Liver (tissue), 9 donors: ENCODE measurements around the gene KRTAP10-7. TPM values are rescaled to one million over a fixed set of nuclear protein-coding genes. Genes with fewer than 3 reads are reported as not detected.

Experiments used
- DNase-seq: peaks from one replicate; pipeline ENCODE4 v3.0.0-alpha.2; 2017; ENCODE audit warnings: low spot score
- H3K27ac ChIP-seq, 2 donors: one replicate each; pipeline ENCODE4 v1.7.0; 2013; ENCODE audit warnings: inconsistent platforms in 2 of 2, low read length in 2 of 2, control low read depth in 1 of 2, low read depth in 1 of 2, mild to moderate bottlenecking in 1 of 2
- H3K27me3 ChIP-seq, 4 donors: one replicate each; pipeline versions ENCODE4 v1.6.1 to v1.7.0; 2013; ENCODE audit warnings: low read length in 3 of 4, inconsistent platforms in 1 of 4, mild to moderate bottlenecking in 1 of 4, moderate library complexity in 1 of 4; ENCODE audit not compliant: control insufficient read depth in 4 of 4, insufficient read depth in 4 of 4
- H3K36me3 ChIP-seq, 4 donors: one replicate each; pipeline versions ENCODE4 v1.6.1 to v1.7.0; 2013; ENCODE audit warnings: low read length in 3 of 4, mild to moderate bottlenecking in 3 of 4, low read depth in 1 of 4, moderate library complexity in 1 of 4; ENCODE audit not compliant: control insufficient read depth in 4 of 4, insufficient read depth in 3 of 4
- H3K4me1 ChIP-seq, 4 donors: one replicate each; pipeline versions ENCODE4 v1.6.1 to v1.7.0; 2013; ENCODE audit warnings: low read length in 3 of 4, mild to moderate bottlenecking in 3 of 4, moderate library complexity in 1 of 4; ENCODE audit not compliant: control insufficient read depth in 4 of 4, insufficient read depth in 4 of 4
- H3K4me3 ChIP-seq, 3 donors: one replicate each; pipeline versions ENCODE4 v1.6.1 to v1.7.0; 2013; ENCODE audit warnings: low read length in 3 of 3, control low read depth in 1 of 3, low read depth in 1 of 3, mild to moderate bottlenecking in 1 of 3
- H3K9ac ChIP-seq, 2 donors: one replicate each; pipeline ENCODE4 v1.7.0; 2013; ENCODE audit warnings: low read length in 2 of 2, mild to moderate bottlenecking in 2 of 2, moderate library complexity in 2 of 2, control low read depth in 1 of 2, low read depth in 1 of 2
- H3K9me3 ChIP-seq, 4 donors: one replicate each; pipeline versions ENCODE4 v1.6.1 to v1.7.0; 2013; ENCODE audit warnings: low read length in 3 of 4; ENCODE audit not compliant: control insufficient read depth in 4 of 4
- HNF4A ChIP-seq, 2 donors: conservative IDR thresholded peaks; 2 replicates each; pipeline ENCODE4 v1.6.1; 2016; ENCODE audit warnings: antibody characterized with exemption in 2 of 2, mild to moderate bottlenecking in 2 of 2
- JUND ChIP-seq, 2 donors: IDR thresholded peaks; 2 replicates each; pipeline ENCODE4 v1.6.1; 2016; ENCODE audit warnings: antibody characterized with exemption in 2 of 2
- MAX ChIP-seq: IDR thresholded peaks from 2 replicates; pipeline ENCODE4 v1.6.1; 2016; ENCODE audit warnings: antibody characterized with exemption
- NR2F2 ChIP-seq: IDR thresholded peaks from 2 replicates; pipeline ENCODE4 v1.6.1; 2016; ENCODE audit warnings: antibody characterized with exemption
- YY1 ChIP-seq: IDR thresholded peaks from 2 replicates; pipeline ENCODE4 v1.6.1; 2016; ENCODE audit warnings: antibody characterized with exemption, mild to moderate bottlenecking
- ZBTB33 ChIP-seq: IDR thresholded peaks from 2 replicates; pipeline ENCODE4 v1.6.1; 2016; ENCODE audit warnings: antibody characterized with exemption
- WGBS: extraction: QIAGEN DNeasy Blood & Tissue Kit; methylation state at CpG from one replicate; pipeline ENCODE4 v1.1.7; 2013; 5-methylcytosine and 5-hydroxymethylcytosine counted together
- polyA plus RNA-seq, 2 donors: library from polyadenylated mRNA; stranded (reverse) in 1 of 2; unstranded in 1 of 2; fragments of 200-250 nt in 1 of 2; fragments of >200 nt in 1 of 2; fragmentation: Nextera tagmentation in 1 of 2; extraction: Ambion mirVana in 1 of 2; gene quantifications; one replicate each; pipeline versions ENCODE4 v1.2.1 to v1.2.3, GENCODE V29; 2013 to 2015
- total RNA-seq, 2 donors: library from RNA; depleted of rRNA; stranded (reverse); fragments of >200 nt; gene quantifications; one replicate each; pipeline ENCODE4 v1.2.3, GENCODE V29; 2014
- TF ChIP-seq, protein P1 (sequence below): IDR thresholded peaks from 2 replicates; pipeline ENCODE4 v1.6.1; 2016; ENCODE audit warnings: antibody characterized with exemption, mild to moderate bottlenecking
- TF ChIP-seq, protein P2 (sequence below): IDR thresholded peaks from 2 replicates; pipeline ENCODE4 v1.6.1; 2016; ENCODE audit warnings: antibody characterized with exemption
- donor health status: healthy.
- donor health status: healthy.
- donor health status: healthy.
- donor health status: healthy.
- donor health status: healthy.

The KRTAP10-7 gene
- total and polyA plus RNA-seq, 4 donors: not detected

- Histone ChIP-seq H3K27me3 (no peaks in the 10 kb centered on the region), H3K9me3 (no peaks in the 10 kb centered on the region), H3K36me3 (no peaks in the 10 kb centered on the region), H3K4me1 (no peaks in the 10 kb centered on the region), H3K27ac (no peak overlapping the region), H3K4me3 (no peak overlapping the region), H3K9ac (no peak overlapping the region)
- TF ChIP-seq JUND (IDR thresholded peaks at IDR 0.05) (no peak), YY1 (no peak), HNF4A (conservative IDR thresholded peaks at IDR 0.05) (no peak), NR2F2 (no peak), MAX (no peak), ZBTB33 (no peak)
- TF ChIP-seq, protein P1, sequence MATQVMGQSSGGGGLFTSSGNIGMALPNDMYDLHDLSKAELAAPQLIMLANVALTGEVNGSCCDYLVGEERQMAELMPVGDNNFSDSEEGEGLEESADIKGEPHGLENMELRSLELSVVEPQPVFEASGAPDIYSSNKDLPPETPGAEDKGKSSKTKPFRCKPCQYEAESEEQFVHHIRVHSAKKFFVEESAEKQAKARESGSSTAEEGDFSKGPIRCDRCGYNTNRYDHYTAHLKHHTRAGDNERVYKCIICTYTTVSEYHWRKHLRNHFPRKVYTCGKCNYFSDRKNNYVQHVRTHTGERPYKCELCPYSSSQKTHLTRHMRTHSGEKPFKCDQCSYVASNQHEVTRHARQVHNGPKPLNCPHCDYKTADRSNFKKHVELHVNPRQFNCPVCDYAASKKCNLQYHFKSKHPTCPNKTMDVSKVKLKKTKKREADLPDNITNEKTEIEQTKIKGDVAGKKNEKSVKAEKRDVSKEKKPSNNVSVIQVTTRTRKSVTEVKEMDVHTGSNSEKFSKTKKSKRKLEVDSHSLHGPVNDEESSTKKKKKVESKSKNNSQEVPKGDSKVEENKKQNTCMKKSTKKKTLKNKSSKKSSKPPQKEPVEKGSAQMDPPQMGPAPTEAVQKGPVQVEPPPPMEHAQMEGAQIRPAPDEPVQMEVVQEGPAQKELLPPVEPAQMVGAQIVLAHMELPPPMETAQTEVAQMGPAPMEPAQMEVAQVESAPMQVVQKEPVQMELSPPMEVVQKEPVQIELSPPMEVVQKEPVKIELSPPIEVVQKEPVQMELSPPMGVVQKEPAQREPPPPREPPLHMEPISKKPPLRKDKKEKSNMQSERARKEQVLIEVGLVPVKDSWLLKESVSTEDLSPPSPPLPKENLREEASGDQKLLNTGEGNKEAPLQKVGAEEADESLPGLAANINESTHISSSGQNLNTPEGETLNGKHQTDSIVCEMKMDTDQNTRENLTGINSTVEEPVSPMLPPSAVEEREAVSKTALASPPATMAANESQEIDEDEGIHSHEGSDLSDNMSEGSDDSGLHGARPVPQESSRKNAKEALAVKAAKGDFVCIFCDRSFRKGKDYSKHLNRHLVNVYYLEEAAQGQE: no peak
- TF ChIP-seq, protein P2, sequence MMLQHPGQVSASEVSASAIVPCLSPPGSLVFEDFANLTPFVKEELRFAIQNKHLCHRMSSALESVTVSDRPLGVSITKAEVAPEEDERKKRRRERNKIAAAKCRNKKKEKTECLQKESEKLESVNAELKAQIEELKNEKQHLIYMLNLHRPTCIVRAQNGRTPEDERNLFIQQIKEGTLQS: no peak
- 90% methylated on average over 20 of the region's 20 CpGs for WGBS
- no peak for DNase-seq
Measured at GRCh38 chr21:44650265-44650972, 50.0 kb downstream of the KRTAP10-7 start.

GRCh38 chr21:44650973-44651675 is 50.7 kb downstream of the KRTAP10-7 start:
- no peak overlapping the region for H3K4me3 ChIP-seq
- peaks cover 0 to under 1% (median 0%) of the 10 kb centered on the region in 4 donors for H3K9me3 ChIP-seq
- no peaks in the 10 kb centered on the region for H3K27me3 ChIP-seq
- no peak for DNase-seq
- no peak overlapping the region for H3K27ac ChIP-seq
- H3K9ac ChIP-seq: no peak overlapping the region
- 88% methylated on average over 12 of the region's 12 CpGs for WGBS
- H3K4me1 ChIP-seq: no peaks in the 10 kb centered on the region
- H3K36me3 ChIP-seq: no peaks in the 10 kb centered on the region
- TF ChIP-seq MAX: no peak
- TF ChIP-seq, protein P1: no peak

Other genes starting within 250 kb of the KRTAP10-7 start
- 1 to 10 TPM in 1 of 2 donors, under 1 TPM in 1; 0.65 to 1.3 TPM for gene TRPM2, start 247.0 kb upstream of the KRTAP10-7 start, total RNA-seq
- gene TRPM2, start 247.0 kb upstream of the KRTAP10-7 start, polyA plus RNA-seq: under 1 TPM; 0.43 to 0.61 TPM
- 10 to 100 TPM in 1 of 2 donors, 1 to 10 TPM in 1; 3.0 to 14.2 TPM for gene LRRC3, start 145.1 kb upstream of the KRTAP10-7 start, total RNA-seq
- 10 to 100 TPM in 1 of 2 donors, 1 to 10 TPM in 1; 3.9 to 11.1 TPM for gene LRRC3, start 145.1 kb upstream of the KRTAP10-7 start, polyA plus RNA-seq
- not detected for gene KRTAP10-1, start 60.4 kb upstream of the KRTAP10-7 start, total RNA-seq
- not detected for gene KRTAP10-1, start 60.4 kb upstream of the KRTAP10-7 start, polyA plus RNA-seq
- gene KRTAP10-2, start 49.1 kb upstream of the KRTAP10-7 start, total RNA-seq: not detected
- not detected for gene KRTAP10-2, start 49.1 kb upstream of the KRTAP10-7 start, polyA plus RNA-seq
- gene KRTAP10-3, start 41.8 kb upstream of the KRTAP10-7 start, total RNA-seq: not detected
- gene KRTAP10-3, start 41.8 kb upstream of the KRTAP10-7 start, polyA plus RNA-seq: not detected
- not detected for gene KRTAP10-4, start 26.9 kb upstream of the KRTAP10-7 start, total RNA-seq
- not detected for gene KRTAP10-4, start 26.9 kb upstream of the KRTAP10-7 start, polyA plus RNA-seq
- gene KRTAP10-5, start 20.0 kb upstream of the KRTAP10-7 start, total RNA-seq: not detected
- gene KRTAP10-5, start 20.0 kb upstream of the KRTAP10-7 start, polyA plus RNA-seq: not detected
- gene KRTAP10-6, start 8.1 kb upstream of the KRTAP10-7 start, total RNA-seq: not detected
- not detected for gene KRTAP10-6, start 8.1 kb upstream of the KRTAP10-7 start, polyA plus RNA-seq
- gene KRTAP10-8, start 11.5 kb downstream of the KRTAP10-7 start, total RNA-seq: not detected
- gene KRTAP10-8, start 11.5 kb downstream of the KRTAP10-7 start, polyA plus RNA-seq: not detected
- gene KRTAP10-9, start 26.5 kb downstream of the KRTAP10-7 start, total RNA-seq: not detected
- not detected for gene KRTAP10-9, start 26.5 kb downstream of the KRTAP10-7 start, polyA plus RNA-seq
- gene KRTAP10-10, start 36.8 kb downstream of the KRTAP10-7 start, total RNA-seq: not detected
- not detected for gene KRTAP10-10, start 36.8 kb downstream of the KRTAP10-7 start, polyA plus RNA-seq
- not detected for gene KRTAP10-11, start 45.8 kb downstream of the KRTAP10-7 start, total RNA-seq
- not detected for gene KRTAP10-11, start 45.8 kb downstream of the KRTAP10-7 start, polyA plus RNA-seq
- not detected for gene KRTAP12-4, start 54.1 kb downstream of the KRTAP10-7 start, total RNA-seq
- not detected for gene KRTAP12-4, start 54.1 kb downstream of the KRTAP10-7 start, polyA plus RNA-seq
- not detected for gene KRTAP12-3, start 57.3 kb downstream of the KRTAP10-7 start, total RNA-seq
- not detected for gene KRTAP12-3, start 57.3 kb downstream of the KRTAP10-7 start, polyA plus RNA-seq
- gene KRTAP12-2, start 66.3 kb downstream of the KRTAP10-7 start, total RNA-seq: not detected
- not detected for gene KRTAP12-2, start 66.3 kb downstream of the KRTAP10-7 start, polyA plus RNA-seq
- not detected for gene KRTAP12-1, start 81.6 kb downstream of the KRTAP10-7 start, total RNA-seq
- not detected for gene KRTAP12-1, start 81.6 kb downstream of the KRTAP10-7 start, polyA plus RNA-seq
- gene KRTAP10-12, start 96.6 kb downstream of the KRTAP10-7 start, total RNA-seq: not detected
- not detected for gene KRTAP10-12, start 96.6 kb downstream of the KRTAP10-7 start, polyA plus RNA-seq
- under 1 TPM in 1 of 2 donors, not detected in 1; under 0.01 TPM for gene TSPEAR, start 111.0 kb downstream of the KRTAP10-7 start, total RNA-seq
- gene TSPEAR, start 111.0 kb downstream of the KRTAP10-7 start, polyA plus RNA-seq: under 1 TPM; 0.01 to 0.14 TPM
- 10 to 100 TPM; 35.1 to 83.5 TPM for gene UBE2G2, start 201.2 kb downstream of the KRTAP10-7 start, total RNA-seq
- 10 to 100 TPM; 27.4 to 46.6 TPM for gene UBE2G2, start 201.2 kb downstream of the KRTAP10-7 start, polyA plus RNA-seq
- gene SUMO3, start 217.5 kb downstream of the KRTAP10-7 start, total RNA-seq: 10 to 100 TPM; 35.1 to 39.9 TPM
- gene SUMO3, start 217.5 kb downstream of the KRTAP10-7 start, polyA plus RNA-seq: 10 to 100 TPM; 41.4 to 51.0 TPM